ENCODE data around the gene RNF212.

GRCh38 chr4:1079711-1080265 is 33.6 kb downstream of the RNF212 start:
- no peak for TF ChIP-seq CTCF (conservative IDR thresholded peaks at IDR 0.05)
- TF ChIP-seq ZFX (IDR thresholded peaks at IDR 0.05): no peak
